ENCODE data around the gene AKT1S1.

The AKT1S1 gene

GRCh38 chr19:49850487-49851342 lies 26.4 kb downstream of the AKT1S1 start, which contains the start of gene PTOV1 (continued):
- TF ChIP-seq BCL6B (tag by site-specific recombination; IDR thresholded peaks at IDR 0.05): no peak
- peak; percentile 92 for TF ChIP-seq ZNF600 (tag by site-specific recombination; IDR thresholded peaks at IDR 0.05)
- peak; percentile 97 for TF ChIP-seq ZBTB20 (tag by site-specific recombination; IDR thresholded peaks at IDR 0.05)
- no peak for TF ChIP-seq ZNF362 (tag by site-specific recombination; IDR thresholded peaks at IDR 0.05)
- TF ChIP-seq ZNF391 (tag by site-specific recombination; IDR thresholded peaks at IDR 0.05; ENCODE audit: borderline replicate concordance, low read depth): peak; percentile 92
- no peak for TF ChIP-seq ZNF266 (tag by site-specific recombination; IDR thresholded peaks at IDR 0.05; ENCODE audit: low read depth)
- no peak for TF ChIP-seq CTCF (tag by site-specific recombination; IDR thresholded peaks at IDR 0.05)
- TF ChIP-seq ZNF2 (tag by site-specific recombination; IDR thresholded peaks at IDR 0.05): peak; percentile 86
- peak; percentile 46; the same call in 1 of the 2 replicates for TF ChIP-seq YY2 (tag by site-specific recombination; IDR thresholded peaks at IDR 0.05)
- TF ChIP-seq ZNF48 (tag by site-specific recombination; IDR thresholded peaks at IDR 0.05): no peak
- TF ChIP-seq ZBTB10 (tag by site-specific recombination; IDR thresholded peaks at IDR 0.05): peak; percentile 100
- TF ChIP-seq INSM2 (tag by site-specific recombination; IDR thresholded peaks at IDR 0.05): 0 out of 2 replicates have a peak, but pooled peaks have one; percentile 54
- peak; percentile 99 for TF ChIP-seq ZBTB7A (tag by site-specific recombination; IDR thresholded peaks at IDR 0.05; ENCODE audit: low read depth)
- TF ChIP-seq ZNF37A (tag by site-specific recombination; IDR thresholded peaks at IDR 0.05): no peak
- TF ChIP-seq IKZF3 (tag by site-specific recombination; IDR thresholded peaks at IDR 0.05): peak; percentile 92
- no peak; the same call in 1 of the 2 replicates for TF ChIP-seq SCRT2 (tag by site-specific recombination; IDR thresholded peaks at IDR 0.05)
- no peak for TF ChIP-seq ZNF423 (tag by site-specific recombination; IDR thresholded peaks at IDR 0.05)
- 0 out of 2 replicates have a peak, but pooled peaks have one; percentile 15 for TF ChIP-seq ZNF211 (tag by site-specific recombination; IDR thresholded peaks at IDR 0.05; ENCODE audit: low read depth)
- no peak for TF ChIP-seq ZNF544 (tag by site-specific recombination; IDR thresholded peaks at IDR 0.05)
- no peak for TF ChIP-seq ZNF112 (tag by site-specific recombination; IDR thresholded peaks at IDR 0.05)
- TF ChIP-seq ZNF280C (tag by site-specific recombination; IDR thresholded peaks at IDR 0.05): no peak
- TF ChIP-seq SP7 (tag by site-specific recombination; IDR thresholded peaks at IDR 0.05): peak; percentile 87
- peak; percentile 82; the same call in 1 of the 2 replicates for TF ChIP-seq ZNF501 (tag by site-specific recombination; IDR thresholded peaks at IDR 0.05)
- TF ChIP-seq ZNF768 (tag by site-specific recombination; IDR thresholded peaks at IDR 0.05): no peak; the same call in 1 of the 2 replicates
- TF ChIP-seq ZNF449 (tag by site-specific recombination; IDR thresholded peaks at IDR 0.05): peak; percentile 70
- no peak for TF ChIP-seq FEZF1 (tag by site-specific recombination; IDR thresholded peaks at IDR 0.05)
- TF ChIP-seq ZNF529 (tag by site-specific recombination; IDR thresholded peaks at IDR 0.05; ENCODE audit: insufficient replicate concordance): no peak
